Mammary epithelial cell (primary cell): ENCODE results near the gene GPR135.

Experiments
- EZH2 ChIP-seq: IDR thresholded peaks from 2 replicates; pipeline ENCODE4 v1.6.1; 2012; ENCODE audit warnings: low read length, inconsistent platforms, borderline replicate concordance
- TF ChIP-seq, protein P1 (sequence below), 2 donors: IDR thresholded peaks in 1 of 2; conservative IDR thresholded peaks in 1 of 2; 2 replicates each; pipeline ENCODE4 v1.5.1; 2011 to 2012; ENCODE audit warnings: inconsistent platforms in 2 of 2, low read length in 2 of 2, mild to moderate bottlenecking in 2 of 2, control low read depth in 1 of 2, low read depth in 1 of 2; ENCODE audit not compliant: insufficient read depth in 1 of 2; ENCODE audit errors: extremely low read depth in 1 of 2

DNA sequence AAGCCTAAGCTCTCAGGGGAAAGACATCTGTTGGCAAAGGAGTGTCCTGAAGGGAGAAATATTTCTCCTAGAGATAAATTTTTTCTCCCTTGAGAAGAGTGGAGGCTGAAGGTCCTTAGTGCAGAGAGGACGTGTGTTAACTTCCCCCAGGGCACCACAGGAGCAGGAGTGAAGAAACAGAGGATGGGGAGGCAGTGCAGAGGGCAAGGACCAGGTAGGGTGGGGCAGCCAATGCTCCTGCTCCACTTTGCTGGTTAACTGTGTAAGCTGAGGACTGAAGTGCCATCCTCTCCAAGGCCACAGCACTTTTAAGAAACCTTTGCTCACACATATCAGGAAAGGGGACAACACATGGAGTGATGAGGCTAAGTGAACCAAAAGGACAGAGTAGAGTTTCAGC, 15.0 kb upstream of the GPR135 start:
- no peak for TF ChIP-seq EZH2
- TF ChIP-seq, protein P1, sequence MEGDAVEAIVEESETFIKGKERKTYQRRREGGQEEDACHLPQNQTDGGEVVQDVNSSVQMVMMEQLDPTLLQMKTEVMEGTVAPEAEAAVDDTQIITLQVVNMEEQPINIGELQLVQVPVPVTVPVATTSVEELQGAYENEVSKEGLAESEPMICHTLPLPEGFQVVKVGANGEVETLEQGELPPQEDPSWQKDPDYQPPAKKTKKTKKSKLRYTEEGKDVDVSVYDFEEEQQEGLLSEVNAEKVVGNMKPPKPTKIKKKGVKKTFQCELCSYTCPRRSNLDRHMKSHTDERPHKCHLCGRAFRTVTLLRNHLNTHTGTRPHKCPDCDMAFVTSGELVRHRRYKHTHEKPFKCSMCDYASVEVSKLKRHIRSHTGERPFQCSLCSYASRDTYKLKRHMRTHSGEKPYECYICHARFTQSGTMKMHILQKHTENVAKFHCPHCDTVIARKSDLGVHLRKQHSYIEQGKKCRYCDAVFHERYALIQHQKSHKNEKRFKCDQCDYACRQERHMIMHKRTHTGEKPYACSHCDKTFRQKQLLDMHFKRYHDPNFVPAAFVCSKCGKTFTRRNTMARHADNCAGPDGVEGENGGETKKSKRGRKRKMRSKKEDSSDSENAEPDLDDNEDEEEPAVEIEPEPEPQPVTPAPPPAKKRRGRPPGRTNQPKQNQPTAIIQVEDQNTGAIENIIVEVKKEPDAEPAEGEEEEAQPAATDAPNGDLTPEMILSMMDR (conservative IDR thresholded peaks at IDR 0.05 in 1 of 2, IDR thresholded peaks at IDR 0.05 in 1 of 2; ENCODE audit: extremely low read depth in 1 of 2, insufficient read depth in 1 of 2, low read depth in 1 of 2, low read length in 2 of 2): no peak
